ENCODE measurements around the gene VPS4B.

VPS4B gene

DNA sequence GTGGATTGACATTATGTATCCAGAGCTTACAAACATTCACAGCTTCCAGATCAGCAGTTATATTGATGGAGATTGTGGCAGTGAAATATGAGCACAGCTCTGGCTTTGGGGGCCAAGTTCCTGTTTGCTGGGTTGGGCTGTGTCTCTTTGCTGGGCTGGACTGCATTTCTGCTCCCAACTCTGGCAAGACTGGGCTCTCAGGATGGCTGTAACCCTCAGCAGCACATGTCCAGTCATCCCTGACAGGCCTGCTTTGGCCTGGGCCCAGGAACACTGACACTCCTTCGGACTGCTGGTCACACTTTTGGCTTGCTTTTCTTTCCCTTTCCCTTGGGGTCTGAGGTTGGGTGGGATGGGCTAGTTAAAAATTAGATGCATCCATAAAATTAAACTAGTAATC, 17.9 kb upstream of the VPS4B start:
- Histone ChIP-seq H3K27ac (no peak overlapping the region), H3K27me3 (ENCODE audit: insufficient read depth, low read depth, severe bottlenecking) (no peaks in the 10 kb centered on the region), H3K4me3 (ENCODE audit: low read depth, low read length) (no peak overlapping the region), H3K36me3 (no peaks in the 10 kb centered on the region), H3K9me3 (ENCODE audit: severe bottlenecking) (no peaks in the 10 kb centered on the region)
- no peak for TF ChIP-seq CTCF (IDR thresholded peaks at IDR 0.05; ENCODE audit: low read depth, low read length)
- no peak for DNase-seq

DNA sequence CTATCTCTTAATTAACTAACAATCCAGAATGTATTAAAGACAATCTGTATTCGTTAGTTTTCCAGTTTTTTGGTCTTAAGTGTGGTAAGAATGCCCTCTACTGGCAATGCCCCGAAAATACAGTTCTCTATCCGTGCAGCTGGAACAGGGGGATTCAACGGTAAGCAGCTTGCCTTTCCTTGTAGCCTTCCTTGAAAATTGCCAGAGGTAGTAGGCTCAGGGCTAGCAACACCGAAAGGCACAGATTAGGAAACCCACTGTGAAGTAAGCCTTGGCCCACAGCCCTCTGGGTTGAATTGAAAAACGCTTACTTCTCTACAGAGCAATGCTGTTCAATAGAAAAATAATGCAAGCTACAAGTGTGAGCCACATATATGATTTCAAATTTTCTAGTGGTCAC, 17.1 kb upstream of the VPS4B start:
- Histone ChIP-seq H3K4me3 (ENCODE audit: low read depth, low read length) (no peak overlapping the region), H3K27ac (no peak overlapping the region), H3K27me3 (ENCODE audit: insufficient read depth, low read depth, severe bottlenecking) (no peaks in the 10 kb centered on the region), H3K9me3 (ENCODE audit: severe bottlenecking) (no peaks in the 10 kb centered on the region), H3K36me3 (no peaks in the 10 kb centered on the region)
- peak; percentile 69 for DNase-seq
- TF ChIP-seq CTCF (IDR thresholded peaks at IDR 0.05; ENCODE audit: low read depth, low read length) = peak; percentile 74

DNA sequence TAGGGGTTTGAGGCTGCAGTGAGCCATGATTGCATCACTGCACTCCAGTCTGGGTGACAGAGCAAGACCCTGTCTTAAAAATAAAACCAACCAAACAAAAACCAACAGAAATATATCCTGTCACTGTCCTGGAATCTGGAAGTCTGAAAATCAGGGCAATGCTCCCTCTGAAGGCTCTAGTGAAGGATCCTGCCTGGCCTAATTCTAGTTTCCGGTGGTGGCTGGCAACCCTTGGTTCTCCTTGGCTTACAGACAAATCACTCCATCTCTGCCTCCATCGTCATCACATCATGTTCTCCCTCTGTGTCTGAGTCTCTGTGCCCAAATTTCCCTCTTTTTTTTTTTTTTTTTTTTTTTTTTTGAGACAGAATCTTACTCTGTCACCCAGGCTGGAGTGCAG, 15.9 kb upstream of the VPS4B start:
- H3K36me3 ChIP-seq = no peaks in the 10 kb centered on the region
- TF ChIP-seq CTCF (IDR thresholded peaks at IDR 0.05; ENCODE audit: low read depth, low read length) = no peak
- H3K4me3 ChIP-seq (ENCODE audit: low read depth, low read length) = no peak overlapping the region
- no peaks in the 10 kb centered on the region for H3K27me3 ChIP-seq (ENCODE audit: insufficient read depth, low read depth, severe bottlenecking)
- DNase-seq = no peak
- no peaks in the 10 kb centered on the region for H3K9me3 ChIP-seq (ENCODE audit: severe bottlenecking)
- no peak overlapping the region for H3K27ac ChIP-seq

- H3K4me3 ChIP-seq (ENCODE audit: low read depth, low read length) = no peak overlapping the region
- H3K27me3 ChIP-seq (ENCODE audit: insufficient read depth, low read depth, severe bottlenecking) = no peaks in the 10 kb centered on the region
- H3K9me3 ChIP-seq (ENCODE audit: severe bottlenecking) = no peaks in the 10 kb centered on the region
- no peak overlapping the region for H3K27ac ChIP-seq
- no peak for TF ChIP-seq CTCF (IDR thresholded peaks at IDR 0.05; ENCODE audit: low read depth, low read length)
- no peak for DNase-seq
- H3K36me3 ChIP-seq = no peaks in the 10 kb centered on the region
Observed at GRCh38 chr18:63433334-63433866, 11.1 kb upstream of the VPS4B start.

- TF ChIP-seq CTCF (IDR thresholded peaks at IDR 0.05; ENCODE audit: low read depth, low read length) = no peak
- H3K27ac ChIP-seq = no peak overlapping the region
- H3K27me3 ChIP-seq (ENCODE audit: insufficient read depth, low read depth, severe bottlenecking) = no peaks in the 10 kb centered on the region
- no peak for DNase-seq
- no peaks in the 10 kb centered on the region for H3K36me3 ChIP-seq
- no peak overlapping the region for H3K4me3 ChIP-seq (ENCODE audit: low read depth, low read length)
- no peaks in the 10 kb centered on the region for H3K9me3 ChIP-seq (ENCODE audit: severe bottlenecking)
Observed at GRCh38 chr18:63431180-63431579, 8.9 kb upstream of the VPS4B start.

DNA sequence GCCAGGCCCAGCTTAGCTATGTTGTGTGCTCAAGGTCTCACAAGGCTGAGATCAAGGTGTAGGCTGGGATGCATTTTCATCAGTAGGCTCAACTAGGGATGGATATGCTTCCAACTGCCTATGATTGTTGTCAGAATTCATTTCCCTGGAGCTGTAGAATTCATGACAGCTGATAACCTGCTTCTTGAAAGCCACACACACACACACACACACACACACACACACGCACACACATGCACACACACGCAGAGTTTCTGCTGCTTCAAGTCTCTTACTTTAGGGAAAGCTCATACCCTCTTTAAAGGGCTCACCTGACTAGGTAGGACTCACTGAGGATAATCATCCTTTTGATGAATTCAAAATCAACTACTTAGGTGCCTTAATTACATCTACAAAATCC, 8.2 kb upstream of the VPS4B start:
- no peak for TF ChIP-seq CTCF (IDR thresholded peaks at IDR 0.05; ENCODE audit: low read depth, low read length)
- no peaks in the 10 kb centered on the region for H3K36me3 ChIP-seq
- H3K27me3 ChIP-seq (ENCODE audit: insufficient read depth, low read depth, severe bottlenecking) = no peaks in the 10 kb centered on the region
- no peak for DNase-seq
- H3K9me3 ChIP-seq (ENCODE audit: severe bottlenecking) = no peaks in the 10 kb centered on the region
- H3K27ac ChIP-seq = no peak overlapping the region
- H3K4me3 ChIP-seq (ENCODE audit: low read depth, low read length) = no peak overlapping the region
